ENCODE measurements around the gene SFXN3.
A peak's percentile ranks its signal among the peaks of the same experiment; 100 is the strongest.

Gene SFXN3

DNA sequence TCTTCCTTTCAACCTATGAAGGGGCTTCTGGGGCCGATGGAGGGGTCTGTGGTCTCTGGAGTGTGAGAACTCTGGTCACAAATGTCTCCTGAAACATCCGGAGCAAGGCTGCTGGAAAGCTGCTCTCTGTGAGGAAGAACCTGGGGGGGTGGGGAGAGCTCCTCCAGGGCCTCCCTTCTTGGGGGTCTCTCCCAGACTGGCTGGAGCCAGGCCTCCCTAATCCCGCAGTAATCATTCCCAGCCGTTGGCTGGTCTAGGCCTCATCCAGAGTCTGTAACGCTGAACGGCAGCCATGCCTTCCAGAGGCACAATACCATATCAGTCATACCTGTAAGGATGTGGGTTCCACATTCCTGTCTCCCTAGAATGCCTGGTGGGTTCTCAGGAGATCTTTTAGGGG is 35.9 kb upstream of the SFXN3 start:
- no peak for TF ChIP-seq CTCF (IDR thresholded peaks at IDR 0.05; ENCODE audit: extremely low read depth, insufficient read depth, missing control alignments)
- DNase-seq (ENCODE audit: low spot score): no peak
- in situ Hi-C loops (cut with MboI; ENCODE audit: low pct_unique_long_range_greater_than_20kb, low sequenced_read_pairs, unreplicated experiment): no loop called here

DNA sequence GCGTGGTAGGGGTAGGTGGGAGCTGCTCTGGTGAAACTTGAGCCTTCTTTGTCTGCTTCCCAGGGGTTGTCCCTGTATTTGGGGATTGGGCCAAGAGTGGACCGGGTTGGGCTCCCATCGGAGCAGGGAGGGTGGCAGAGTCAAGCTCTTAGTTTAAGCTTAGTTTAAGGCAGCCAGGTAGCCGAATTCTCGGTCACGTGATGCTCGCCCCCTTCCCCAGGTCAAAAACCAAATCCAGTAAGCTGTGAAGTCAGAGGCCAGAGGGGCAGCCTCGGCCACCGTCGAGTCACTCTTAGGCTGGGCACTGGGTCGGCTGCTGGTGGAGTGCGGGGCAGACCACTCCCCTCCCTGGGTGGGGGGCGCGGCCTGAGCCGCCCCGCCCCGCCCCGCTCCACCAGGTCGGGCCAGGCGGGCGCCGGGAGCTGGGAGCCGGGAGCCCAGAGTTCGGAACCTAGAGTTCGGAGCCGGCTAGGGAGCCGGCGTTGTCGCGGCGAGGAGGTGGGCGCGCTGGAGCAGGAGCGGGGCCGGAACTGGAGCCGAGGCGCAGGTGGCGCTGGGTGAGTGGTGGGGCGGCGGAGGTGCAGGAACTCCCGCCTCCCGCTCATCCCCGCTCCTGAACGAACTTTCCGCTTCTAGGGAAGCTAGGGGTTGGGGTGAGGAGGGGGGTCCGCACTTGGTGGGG is 34.2 kb upstream of the SFXN3 start:
- in situ Hi-C loops (cut with MboI; ENCODE audit: low pct_unique_long_range_greater_than_20kb, low sequenced_read_pairs, unreplicated experiment): no loop called here
- TF ChIP-seq CTCF (IDR thresholded peaks at IDR 0.05; ENCODE audit: extremely low read depth, insufficient read depth, missing control alignments): no peak
- peak; percentile 82 for DNase-seq (ENCODE audit: low spot score)

DNA sequence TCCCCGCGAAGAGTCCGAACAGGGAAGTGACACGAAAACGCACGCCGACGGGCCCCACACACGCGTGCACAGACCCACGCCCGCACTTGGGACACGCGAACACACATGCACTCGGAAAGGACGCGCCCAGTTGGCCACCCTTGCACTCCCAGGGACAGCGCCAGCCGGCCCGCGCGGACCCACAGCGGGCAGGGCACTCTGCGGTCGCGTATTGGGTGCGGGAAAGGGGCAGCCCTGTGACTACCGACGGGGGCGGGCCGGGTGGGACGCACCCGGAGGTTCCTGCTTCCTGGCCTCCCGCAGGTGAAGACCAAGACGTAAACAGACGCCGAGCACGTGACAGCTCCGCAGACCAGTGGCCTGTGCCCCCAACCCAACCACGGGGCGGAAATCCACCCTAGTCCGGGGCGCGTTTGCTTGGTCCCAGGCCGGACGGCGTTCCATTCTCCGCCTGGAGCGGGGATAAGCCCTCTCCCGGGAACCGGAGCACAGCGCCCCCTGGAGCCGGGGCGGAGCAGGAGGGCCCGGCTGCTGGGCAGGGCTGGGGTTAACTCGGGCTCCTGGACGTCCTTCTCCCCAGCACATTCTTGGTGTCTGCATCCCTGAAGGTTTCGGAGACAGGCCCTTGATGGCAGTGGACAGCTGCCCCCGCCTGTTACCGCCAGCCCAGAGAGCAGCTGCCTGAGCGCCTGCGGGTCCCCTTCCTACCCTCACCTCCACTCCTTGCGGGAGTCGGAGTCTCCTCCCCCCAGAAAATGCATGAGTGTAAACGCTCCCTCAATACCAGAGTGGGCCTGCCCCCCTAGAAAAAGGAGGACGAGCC is 33.5 kb upstream of the SFXN3 start:
- in situ Hi-C loops (cut with MboI; ENCODE audit: low pct_unique_long_range_greater_than_20kb, low sequenced_read_pairs, unreplicated experiment): no loop called here
- DNase-seq (ENCODE audit: low spot score): peak; percentile 90
- peak; percentile 82 for TF ChIP-seq CTCF (IDR thresholded peaks at IDR 0.05; ENCODE audit: extremely low read depth, insufficient read depth, missing control alignments)

DNA sequence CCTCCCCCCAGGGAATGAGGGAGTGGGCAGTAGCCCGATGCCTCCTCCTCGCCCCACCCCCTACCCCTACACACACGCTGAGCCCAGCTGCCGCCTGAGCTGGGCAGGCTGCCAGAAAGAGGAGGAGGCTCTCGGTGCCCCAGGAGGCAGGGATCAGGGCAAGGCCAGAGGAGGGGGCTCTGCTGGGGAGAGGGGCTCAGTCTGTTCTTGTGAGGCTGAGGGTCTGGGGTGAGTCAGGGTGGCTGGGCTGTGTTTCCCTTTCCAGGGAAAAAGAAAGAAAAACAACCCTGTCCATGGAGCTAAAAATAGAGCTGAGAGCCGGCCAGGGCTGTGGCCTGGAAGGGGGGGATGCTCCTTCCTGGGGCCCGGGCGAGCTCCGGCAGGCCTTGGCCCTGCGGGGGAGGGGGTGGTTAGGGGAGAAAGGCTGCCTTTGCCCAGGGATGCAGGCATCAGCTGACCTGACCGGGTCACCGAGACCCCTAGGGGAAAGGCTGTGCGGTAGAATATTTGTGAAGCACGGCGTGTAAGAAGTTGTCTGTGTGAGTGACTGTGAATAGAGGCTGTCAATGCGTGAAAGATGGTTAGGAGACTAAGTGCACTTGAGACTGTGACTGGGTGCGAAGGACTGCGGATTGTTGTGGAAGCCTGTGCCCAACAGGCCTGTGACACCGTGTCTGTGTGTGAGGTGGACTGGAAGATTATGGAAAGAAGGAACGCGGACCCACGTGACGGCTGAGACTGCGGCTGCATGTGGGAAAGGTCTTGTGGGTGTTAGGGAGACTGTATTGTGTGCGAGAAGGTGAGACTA is 32.6 kb upstream of the SFXN3 start:
- in situ Hi-C loops (cut with MboI; ENCODE audit: low pct_unique_long_range_greater_than_20kb, low sequenced_read_pairs, unreplicated experiment): no loop called here
- peak; percentile 84 for DNase-seq (ENCODE audit: low spot score)
- no peak for TF ChIP-seq CTCF (IDR thresholded peaks at IDR 0.05; ENCODE audit: extremely low read depth, insufficient read depth, missing control alignments)

DNA sequence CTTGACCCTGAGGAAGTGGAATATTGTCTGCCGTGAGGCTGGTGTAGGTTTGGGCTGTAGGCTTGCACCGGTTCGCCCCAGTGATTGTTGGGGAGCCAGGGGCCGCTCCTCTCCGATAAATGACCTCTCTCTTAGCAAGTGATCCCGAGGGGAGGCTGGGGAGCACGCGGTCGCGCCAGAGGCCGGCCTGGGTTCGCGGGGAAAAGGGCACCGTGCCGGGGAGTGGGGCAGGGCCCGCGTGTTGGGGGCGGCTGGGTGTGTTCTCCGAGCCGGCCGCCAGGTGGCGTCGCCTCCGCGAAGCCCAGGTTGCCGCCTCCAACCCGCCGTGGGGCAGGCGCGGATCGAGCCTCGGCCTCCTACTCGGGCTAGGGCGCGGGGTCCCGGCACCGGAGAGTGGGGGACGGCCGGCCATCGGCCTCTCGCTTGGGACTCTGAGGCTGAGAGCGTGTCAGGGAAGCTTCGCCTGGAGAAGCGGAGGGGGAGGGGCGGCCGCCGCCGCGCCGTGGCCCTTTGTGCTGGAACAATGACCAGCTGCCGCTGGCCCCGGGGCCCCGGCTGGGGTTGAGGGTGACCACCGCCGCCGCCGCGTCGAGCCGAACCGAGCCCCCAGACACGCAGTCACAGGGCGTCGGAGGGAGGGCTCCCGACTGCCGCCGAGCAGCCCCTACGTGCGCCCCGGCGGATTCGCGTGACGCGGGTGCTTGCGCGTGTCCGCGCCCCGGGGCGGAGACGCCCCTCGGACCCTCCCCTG is 31.9 kb upstream of the SFXN3 start:
- in situ Hi-C loops (cut with MboI; ENCODE audit: low pct_unique_long_range_greater_than_20kb, low sequenced_read_pairs, unreplicated experiment): no loop called here
- DNase-seq (ENCODE audit: low spot score): peak; percentile 96
- peak; percentile 92 for TF ChIP-seq CTCF (IDR thresholded peaks at IDR 0.05; ENCODE audit: extremely low read depth, insufficient read depth, missing control alignments)

- no peak for TF ChIP-seq CTCF (IDR thresholded peaks at IDR 0.05; ENCODE audit: extremely low read depth, insufficient read depth, missing control alignments)
- in situ Hi-C loops (cut with MboI; ENCODE audit: low pct_unique_long_range_greater_than_20kb, low sequenced_read_pairs, unreplicated experiment): no loop called here
- no peak for DNase-seq (ENCODE audit: low spot score)
Measured at GRCh38 chr10:100999742-101000126, 31.3 kb upstream of the SFXN3 start, which contains the start of gene LZTS2. TSS of gene LZTS2 (plus strand) at chr10:100999808. CDS start at chr10:101002539, 2,731 bp downstream.
